HCEC 1CT (cell line): ENCODE data around the gene MFN2.
"Not testable (repeated sequence)": the region's sequence is repeated elsewhere in the genome, so short reads cannot be mapped to it uniquely, and the experiment has no call there.

Source experiments
- DNase-seq: peaks from one replicate; pipeline ENCODE4 v3.0.0-alpha.2; 2017

The MFN2 gene

DNA sequence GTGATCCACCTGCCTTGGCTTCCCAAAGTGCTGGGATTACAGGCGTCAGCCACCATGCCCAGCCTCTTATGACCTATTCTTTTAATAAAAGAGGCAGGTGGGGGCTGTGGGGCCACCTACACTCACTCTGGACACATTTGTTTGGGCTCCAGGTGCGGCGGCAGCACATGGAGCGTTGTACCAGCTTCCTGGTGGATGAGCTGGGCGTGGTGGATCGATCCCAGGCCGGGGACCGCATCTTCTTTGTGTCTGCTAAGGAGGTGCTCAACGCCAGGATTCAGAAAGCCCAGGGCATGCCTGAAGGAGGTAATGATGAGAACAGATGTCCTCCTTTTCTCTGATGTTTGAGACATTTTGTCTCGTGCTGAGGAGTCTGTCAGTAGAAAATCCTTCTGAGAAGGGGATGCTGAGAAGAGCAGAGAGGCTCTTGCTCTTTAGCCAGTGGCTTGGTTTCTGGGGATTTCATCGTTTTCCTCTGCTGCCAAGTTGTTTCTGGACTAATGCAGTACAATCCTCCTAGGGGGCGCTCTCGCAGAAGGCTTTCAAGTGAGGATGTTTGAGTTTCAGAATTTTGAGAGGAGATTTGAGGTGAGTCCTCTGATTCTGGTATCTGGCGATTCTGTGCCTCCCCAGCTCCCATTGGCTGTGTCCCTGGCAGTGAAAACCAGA lies 21.1 kb downstream of the MFN2 start:
- DNase-seq: peak; percentile 30

DNA sequence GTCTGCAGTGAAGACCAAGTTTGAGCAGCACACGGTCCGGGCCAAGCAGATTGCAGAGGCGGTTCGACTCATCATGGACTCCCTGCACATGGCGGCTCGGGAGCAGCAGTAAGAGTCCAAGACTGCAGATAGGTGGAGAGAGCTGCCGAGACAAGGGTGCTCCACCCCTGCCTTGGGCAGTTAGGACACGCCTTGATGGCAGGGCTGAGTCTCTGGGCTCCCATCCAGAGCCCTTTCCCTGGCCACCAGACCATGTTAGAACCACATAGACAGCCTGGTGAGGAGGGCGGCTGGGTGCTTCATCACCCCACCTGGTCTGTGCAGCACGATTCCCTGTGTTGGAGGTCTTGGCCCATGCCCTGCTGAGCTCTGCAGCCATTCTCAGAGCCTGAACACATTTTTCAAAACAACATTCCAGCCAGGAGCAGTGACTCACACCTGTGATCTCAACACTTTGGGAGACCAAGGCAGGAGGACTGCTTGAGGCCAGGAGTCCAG lies 21.8 kb downstream of the MFN2 start:
- no peak for DNase-seq

DNA sequence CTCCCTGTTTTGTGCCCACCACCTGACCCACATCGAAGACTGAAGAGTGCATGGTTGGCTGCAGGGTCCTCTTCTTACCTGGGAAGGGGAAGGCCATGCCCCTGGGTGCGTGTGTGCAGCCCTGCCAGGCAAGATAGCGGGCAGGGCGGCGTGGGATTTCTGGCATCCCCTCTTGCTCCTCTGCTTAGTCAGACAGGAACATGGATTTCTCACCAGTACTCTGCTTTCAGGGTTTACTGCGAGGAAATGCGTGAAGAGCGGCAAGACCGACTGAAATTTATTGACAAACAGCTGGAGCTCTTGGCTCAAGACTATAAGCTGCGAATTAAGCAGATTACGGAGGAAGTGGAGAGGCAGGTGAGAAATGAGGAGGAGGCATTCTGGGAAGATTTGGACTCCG lies 23.5 kb downstream of the MFN2 start:
- DNase-seq: no peak

DNA sequence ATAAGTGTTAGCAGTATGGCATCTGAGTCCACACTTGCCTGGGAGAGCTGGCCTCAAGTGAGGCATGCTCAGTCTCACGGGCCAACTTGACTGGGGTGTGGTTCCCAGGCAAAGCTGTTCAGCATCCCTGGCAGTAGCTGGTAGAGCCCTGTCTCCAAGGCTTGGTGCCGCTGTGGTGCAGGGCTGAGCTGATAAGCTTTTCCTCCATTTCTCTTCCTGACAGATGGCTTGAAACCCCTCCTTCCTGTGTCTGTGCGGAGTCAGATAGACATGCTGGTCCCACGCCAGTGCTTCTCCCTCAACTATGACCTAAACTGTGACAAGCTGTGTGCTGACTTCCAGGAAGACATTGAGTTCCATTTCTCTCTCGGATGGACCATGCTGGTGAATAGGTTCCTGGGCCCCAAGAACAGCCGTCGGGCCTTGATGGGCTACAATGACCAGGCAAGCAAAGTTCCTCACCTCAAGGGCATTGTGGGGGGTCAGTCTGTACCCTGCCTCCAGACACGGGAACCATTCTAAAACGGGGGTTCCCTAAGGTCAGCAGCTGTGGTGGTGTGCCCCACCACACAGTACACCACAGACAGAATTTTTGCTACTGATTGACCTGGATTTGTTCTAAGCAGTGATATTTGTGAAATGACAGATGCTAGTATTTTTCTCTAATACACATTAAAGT lies 25.4 kb downstream of the MFN2 start:
- no peak for DNase-seq

DNA sequence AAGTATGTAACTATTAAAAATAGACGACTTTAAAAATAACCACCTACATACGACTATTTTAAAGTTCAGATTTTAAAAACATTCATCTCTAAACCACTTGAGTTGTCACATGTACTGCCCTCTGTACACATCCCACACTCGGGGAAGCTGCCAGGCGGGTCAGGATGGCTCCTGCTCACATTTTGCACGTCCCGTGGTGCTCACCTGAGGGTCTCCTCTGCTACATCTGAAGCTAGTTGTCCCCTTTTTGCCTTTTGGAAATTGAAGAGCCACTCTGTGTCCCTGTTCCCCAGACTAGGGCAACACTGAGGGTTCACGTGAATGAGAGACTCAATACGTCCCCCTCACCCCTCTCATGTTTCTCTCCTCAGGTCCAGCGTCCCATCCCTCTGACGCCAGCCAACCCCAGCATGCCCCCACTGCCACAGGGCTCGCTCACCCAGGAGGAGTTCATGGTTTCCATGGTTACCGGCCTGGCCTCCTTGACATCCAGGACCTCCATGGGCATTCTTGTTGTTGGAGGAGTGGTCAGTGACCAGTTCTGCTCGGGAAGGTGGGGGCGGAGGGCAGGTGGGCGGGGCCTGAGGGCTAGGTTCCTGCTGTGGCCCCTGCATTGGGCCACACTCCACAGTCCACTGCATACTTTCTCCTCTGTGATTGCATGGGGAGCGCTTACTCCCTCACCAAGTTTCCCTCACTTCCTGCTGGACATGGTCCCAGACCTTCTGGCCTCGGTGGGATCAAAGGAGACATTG lies 26.1 kb downstream of the MFN2 start:
- DNase-seq: no peak

DNA sequence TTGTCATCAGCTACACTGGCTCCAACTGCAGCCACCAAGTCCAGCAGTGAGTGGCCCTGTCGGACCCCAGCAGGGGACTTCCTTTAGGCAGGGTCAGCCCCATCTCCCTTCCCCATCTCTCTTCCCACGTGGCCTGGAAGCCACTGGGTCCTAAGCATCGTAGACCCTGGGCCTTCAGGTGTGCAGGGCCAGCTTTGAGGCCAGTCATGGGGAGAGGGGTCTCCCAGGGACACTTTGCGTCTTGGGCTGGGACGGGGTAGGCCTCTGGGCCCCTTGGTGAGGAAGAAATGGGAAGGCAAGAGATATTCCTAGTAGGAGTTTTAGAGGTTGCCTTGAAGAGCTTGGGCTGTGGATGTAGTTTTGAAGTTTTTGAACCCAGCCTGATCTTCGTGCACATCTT lies 27.0 kb downstream of the MFN2 start:
- DNase-seq: no peak

DNA sequence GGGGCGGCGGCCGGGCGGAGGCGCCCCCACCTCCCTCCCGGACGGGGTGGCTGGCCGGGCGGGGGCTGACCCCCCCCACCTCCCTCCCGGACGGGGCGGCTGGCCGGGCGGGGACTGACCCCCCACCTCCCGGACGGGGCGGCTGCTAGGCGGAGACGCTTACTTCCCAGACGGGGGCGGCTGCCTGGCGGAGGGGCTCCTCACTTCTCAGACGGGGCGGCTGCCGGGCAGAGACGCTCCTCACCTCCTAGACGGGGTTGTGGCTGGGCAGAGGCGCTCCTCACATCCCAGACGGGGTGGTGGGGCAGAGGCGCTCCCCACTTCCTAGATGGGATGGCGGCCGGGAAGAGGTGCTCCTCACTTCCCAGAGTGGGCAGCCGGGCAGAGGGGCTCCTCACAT lies 28.1 kb downstream of the MFN2 start:
- not testable (repeated sequence) for DNase-seq

DNA sequence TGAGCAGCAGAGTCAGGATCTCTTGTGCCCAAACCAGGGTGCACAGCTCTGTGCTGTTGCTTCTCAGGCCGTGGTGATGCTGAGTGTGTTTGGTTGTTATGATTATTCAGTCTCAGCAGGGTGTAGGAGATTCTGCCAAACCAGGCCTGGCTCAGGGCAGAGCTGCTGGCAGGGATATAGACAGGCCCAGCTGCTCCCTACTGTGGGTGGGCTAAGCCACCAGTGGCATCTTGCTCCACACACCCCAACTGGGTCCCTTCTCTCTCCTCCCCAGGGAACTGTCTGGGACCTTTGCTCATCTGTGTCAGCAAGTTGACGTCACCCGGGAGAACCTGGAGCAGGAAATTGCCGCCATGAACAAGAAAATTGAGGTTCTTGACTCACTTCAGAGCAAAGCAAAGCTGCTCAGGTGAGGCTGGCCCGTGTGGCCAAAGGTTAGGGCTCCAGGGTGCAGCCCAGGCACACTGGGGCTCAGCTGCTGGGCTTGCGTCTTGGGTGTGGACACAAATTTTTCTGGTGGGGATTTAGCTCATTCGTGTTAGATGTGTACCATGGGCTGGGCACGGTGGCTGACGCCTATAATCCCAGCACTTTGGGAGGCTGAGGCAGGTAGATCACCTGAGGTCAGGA lies 29.2 kb downstream of the MFN2 start:
- DNase-seq: no peak

DNA sequence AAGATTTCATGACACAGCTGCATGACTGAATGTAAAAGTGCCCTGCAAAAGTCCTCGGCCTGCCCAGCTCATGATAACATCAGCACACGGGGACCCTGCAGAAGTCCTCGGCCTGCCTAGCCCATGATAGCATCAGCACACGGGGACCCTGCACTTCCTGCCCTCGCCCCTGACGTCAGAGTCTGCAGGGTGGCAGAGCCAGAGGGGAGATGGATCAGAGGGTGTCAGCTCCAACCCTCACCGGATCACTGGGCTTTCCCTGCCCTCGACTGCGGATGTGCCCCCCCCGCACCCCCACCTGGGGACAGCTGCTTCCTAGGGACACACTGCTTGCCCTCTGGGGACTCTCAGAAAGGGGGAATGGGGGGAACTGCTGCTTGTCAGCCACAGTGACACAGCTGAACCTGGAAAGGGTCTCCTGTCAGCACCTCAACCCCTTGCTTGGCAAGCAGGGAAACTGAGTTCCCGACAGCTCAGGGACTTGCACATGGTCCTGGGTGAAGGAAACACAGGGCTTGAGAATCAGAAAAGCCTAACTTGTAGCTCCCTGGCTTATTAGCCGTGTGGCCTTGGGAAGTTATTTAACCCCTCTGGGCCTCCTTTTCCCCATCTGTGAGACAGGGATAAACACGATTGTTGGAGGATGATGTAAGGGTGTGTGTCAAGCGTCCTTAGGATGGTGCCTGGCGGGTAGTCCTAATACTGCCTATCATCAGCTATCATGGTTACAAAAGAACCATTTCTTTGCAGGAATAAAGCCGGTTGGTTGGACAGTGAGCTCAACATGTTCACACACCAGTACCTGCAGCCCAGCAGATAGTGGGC lies 30.7 kb downstream of the MFN2 start:
- DNase-seq: no peak

DNA sequence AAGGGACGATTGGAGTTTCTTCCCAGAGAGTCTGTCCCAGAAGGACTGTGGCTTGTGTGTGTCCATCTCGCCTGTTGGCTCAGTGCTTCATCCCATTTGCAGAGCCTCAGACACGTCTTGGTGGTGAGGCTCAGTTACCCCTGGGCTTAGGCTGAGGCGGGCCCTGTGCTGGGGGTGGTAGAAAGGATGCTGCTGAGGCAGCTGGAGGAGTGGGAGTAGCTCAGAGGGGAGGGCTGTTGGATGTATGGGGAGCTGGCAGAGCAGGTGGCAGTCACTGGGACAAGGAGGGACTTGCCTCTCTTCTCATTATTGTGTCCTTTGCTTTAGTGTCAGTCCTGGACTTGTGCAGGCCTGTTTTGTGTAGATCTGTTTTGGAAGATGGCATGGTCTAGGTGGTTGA lies 31.8 kb downstream of the MFN2 start:
- DNase-seq: no peak

DNA sequence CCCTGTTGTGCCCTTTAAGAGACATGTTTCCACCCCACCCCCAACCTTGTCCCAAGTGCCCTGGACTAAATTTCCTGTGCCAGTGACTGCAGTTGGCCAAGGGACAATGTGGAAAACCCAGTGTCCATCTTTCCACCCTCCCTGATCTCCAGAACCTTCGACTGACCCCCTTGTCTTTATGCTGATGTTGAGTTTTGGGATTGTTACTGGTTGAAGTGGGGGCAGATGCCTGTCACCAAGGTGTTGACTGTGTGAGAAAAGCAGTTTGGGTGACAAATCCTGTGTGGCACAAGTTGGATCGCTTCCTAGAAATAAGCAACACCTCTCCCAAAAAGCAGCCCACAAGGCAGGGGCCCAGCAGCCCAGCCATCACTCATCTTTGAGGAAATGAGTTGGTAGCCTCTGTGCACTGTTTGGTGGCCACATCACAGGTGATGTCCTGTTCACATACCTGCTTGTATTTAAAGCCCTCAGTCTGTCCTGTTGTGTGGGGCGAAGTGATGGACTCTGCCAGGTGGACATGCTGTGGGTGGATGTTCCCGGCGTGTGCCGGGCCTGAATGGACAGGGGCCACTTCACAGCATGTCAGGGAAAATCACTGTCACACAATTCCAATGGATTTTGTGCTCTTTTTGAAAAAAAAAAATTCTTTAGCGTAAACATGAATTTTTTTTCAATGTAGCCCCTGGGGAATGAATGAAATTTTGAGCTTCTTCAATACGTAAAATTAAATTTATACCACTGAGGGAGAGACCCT lies 32.5 kb downstream of the MFN2 start:
- no peak for DNase-seq

DNA sequence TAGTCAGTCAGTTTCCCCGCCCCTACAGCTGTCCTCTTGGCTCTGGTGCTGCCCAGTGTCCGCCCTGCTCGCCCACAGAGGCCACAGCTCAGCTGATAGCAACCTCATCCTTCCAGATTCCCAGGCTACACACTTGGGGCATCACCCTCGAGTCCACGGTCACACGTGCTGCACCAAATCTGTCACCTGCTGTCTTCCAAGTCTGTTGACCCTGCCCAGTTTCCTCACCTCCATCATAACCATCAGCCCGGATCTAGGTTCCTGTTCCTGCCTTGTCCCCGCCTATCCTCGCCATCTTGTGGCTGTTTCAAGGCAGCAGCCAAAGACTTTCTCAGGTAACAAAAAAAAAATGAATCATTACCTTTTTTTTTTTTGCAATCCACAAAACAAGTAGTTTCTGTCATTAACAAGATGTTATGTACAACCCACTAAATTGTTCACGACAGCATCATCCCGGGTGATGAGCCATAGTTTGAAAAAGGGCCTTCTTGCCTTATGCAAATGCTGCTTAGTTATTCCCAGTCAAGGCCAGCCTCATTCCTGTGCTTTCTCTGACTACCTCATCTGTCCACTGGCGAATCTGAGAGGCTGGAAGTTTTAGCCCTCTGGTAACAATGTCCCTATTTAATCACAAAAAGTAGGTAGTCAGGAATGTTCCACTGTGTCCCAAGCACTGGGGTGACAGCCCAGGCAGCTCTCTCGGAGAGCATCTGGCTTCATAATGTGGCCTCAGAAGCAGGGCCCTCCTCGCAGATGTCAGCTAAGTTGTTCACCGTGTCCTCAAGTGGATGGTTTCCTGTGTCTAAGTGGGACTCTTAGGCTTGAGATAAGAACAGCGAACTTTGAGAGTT lies 34.1 kb downstream of the MFN2 start:
- no peak for DNase-seq

DNA sequence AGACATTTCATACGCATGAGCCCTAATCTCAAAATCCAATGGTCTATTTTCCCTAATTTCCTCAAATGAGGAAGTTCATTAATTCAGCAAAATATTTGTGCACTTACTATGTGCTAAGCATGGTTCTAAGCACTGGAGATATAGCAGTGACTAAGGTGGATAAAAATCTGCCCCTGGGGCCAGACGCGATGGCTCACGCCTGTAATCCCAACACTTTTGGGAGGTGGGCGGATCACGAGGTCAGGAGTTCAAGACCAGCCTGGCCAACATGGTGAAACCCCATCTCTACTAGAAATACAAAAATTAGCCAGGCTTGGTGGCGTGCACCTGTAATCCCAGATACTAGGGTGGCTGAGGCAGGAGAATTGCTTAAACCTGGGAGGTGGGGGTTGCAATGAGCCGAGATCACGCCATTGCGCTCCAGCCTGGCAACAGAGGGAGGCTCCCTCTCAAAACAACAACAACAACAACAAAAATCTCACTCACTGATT lies 34.8 kb downstream of the MFN2 start:
- no peak for DNase-seq

DNA sequence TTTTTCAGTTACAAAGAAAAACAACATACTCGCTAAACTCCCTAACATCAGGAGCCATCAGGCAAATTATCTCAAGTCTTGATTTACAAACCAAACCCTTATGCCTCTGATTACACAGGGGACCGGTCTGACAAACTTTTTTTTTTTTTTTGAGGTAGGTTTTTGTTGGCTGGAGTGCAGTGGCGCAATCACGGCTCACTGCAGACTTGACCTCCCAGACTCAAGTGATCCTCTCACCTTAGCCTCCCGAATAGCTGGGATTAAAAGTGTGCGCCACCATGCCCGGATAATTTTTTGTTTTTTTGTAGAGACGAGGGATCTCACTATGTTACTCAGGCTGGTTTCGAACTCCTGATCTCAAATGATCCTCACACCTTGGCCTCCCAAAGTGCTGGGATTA lies 35.3 kb downstream of the MFN2 start:
- DNase-seq: no peak

DNA sequence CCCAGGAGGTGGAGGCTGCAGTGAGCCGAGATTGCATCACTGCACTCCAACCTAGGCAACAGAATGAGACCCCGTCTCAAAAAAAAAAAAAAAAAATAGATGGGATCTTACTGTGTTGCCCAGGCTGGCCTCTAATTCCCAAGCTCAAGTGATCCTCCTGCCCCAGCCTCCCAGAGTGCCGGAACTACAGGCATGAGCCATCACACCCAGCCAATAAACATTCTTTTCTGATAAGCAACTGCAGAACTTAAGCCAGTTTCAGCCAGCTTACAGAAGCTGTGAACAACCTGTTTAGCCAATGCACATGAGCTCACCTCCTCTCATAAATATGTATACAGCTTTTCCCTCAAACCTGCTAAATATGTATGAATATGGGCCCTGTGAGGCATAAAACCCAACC lies 35.9 kb downstream of the MFN2 start:
- no peak for DNase-seq

DNA sequence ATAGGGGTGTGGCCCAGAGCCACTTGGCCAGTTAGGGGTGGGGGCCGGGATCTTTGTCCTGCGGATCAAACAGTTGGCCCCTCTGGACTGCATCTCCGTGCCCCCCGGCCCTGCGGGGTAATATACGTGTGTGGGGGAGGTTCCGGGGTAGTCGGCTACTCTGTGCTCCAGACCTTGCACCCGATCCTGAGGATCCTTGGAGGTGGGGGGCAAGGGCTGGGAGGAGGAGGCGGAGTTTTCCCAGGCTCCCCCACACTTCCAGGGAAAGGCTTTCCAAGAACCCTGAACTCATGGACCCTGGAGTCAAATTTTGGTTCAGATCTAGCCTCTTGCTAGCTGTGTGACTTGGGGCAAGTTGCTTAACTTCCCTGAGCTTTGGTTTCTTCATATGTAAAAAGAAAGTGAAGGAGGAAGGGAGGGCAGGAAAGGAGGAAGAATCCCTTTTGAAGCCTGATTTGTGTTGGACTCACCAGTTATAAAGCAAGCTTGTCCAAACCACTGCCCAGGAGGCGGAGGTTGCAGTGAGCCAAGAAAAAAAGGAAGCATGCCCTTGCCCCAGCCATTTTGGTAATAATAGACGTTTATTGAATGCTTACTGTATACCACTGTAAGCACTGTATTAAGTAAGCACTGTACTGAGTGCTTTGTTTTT lies 39.7 kb downstream of the MFN2 start:
- peak; percentile 26 for DNase-seq

DNA sequence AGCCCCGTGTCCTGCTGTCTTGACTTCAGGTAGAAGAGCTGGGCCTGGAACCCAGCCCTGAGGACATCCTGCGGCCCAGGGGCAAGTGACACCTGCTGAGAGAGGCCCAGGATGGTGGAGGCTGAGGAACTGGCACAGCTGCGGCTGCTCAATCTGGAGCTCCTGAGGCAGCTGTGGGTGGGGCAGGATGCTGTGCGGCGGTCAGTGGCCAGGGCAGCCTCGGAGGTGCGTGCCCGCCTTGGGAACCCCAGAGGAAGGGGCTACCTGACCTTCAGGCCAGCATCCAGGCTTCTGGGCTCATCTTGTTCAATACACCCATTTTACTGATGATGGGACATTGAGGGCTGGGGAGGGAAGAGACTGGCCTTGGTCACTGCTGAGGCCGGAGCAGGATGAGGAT lies 41.4 kb downstream of the MFN2 start:
- no peak for DNase-seq

DNA sequence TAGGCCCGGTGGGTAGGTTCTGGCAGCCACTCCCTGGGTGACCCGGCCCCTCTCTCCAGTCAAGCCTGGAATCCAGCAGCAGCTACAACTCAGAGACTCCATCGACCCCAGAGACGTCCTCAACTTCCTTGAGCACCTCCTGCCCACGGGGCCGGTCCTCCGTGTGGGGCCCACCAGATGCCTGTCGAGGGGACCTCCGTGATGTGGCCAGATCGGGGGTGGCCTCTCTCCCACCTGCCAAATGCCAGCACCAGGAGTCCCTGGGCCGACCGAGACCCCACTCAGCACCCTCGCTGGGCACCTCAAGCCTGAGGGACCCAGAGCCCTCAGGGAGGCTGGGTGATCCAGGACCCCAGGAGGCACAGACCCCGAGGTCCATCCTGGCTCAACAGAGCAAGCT lies 41.8 kb downstream of the MFN2 start:
- DNase-seq: no peak

DNA sequence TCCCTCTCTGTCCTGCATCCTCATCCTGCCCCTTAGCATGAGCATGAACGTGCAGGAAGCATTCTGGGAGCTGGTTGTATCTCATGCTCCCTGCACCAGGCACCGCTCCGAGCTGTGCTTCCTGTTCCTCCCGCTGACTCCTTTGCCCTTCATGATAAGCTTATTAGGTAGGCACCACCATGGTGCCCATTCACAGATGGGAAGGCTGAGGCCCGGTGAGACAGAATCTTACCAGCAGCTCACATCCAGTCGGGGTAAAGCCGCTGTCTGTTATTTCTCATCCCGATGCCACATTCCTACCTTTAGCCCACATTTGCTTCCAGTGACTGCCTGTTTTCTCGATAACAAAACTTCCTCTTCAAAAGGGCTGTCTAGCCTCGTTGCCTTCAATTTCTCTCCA lies 46.3 kb downstream of the MFN2 start:
- DNase-seq: no peak

DNA sequence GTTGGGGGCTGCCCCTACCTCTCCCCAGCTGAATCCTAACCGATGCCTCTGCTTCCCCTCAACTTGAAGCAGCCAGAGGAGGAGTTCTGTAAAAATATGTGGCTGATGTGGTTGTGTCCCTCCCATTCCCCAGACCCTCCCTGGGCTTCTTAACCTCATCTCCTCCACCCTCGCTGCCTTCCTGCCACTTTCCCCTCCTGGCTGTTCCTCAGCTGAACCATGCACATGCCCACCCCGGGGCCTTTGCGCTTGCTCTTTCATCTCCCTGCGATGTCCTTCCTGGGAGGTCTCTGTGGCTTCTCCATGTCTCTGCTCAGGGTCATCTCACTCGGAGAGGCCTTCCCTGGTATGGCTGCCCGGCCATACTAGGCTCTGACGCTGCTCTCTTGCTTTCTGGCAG lies 48.0 kb downstream of the MFN2 start:
- no peak for DNase-seq
